Left ventricle myocardium inferior (tissue), 1 donor: Measurements from ENCODE around the gene STN1. TPM values are rescaled to one million over a fixed set of nuclear protein-coding genes. Genes with fewer than 3 reads are reported as not detected.

ENCODE experiments used
- DNase-seq: peaks from one replicate; pipeline ENCODE4 v3.0.0-alpha.2; 2020
- H3K27ac ChIP-seq: fragments of 200-600 bp; replicated peaks from 2 replicates; pipeline ENCODE4 v1.8.0; 2021
- H3K27me3 ChIP-seq: fragments of 200-600 bp; 2 replicates; pipeline ENCODE4 v1.8.0; 2021; ENCODE audit warnings: low read depth
- H3K36me3 ChIP-seq: fragments of 200-600 bp; 2 replicates; pipeline ENCODE4 v1.8.0; 2021
- H3K4me1 ChIP-seq: fragments of 200-600 bp; 2 replicates; pipeline ENCODE4 v1.8.0; 2021
- H3K4me3 ChIP-seq: fragments of 200-600 bp; 2 replicates; pipeline ENCODE4 v1.8.0; 2021; ENCODE audit warnings: mild to moderate bottlenecking, moderate library complexity
- H3K9me3 ChIP-seq: fragments of 200-600 bp; replicated peaks from 2 replicates; pipeline ENCODE4 v1.8.0; 2021
- intact Hi-C: fragments of 100-400 bp; cut with micrococcal nuclease; formaldehyde crosslinking; loops from one replicate; pipeline ENCODE4 v1.11.0; 2022
- total RNA-seq: library from RNA; stranded (reverse); fragmentation: NEBNext Ultra II Directional; extraction: Animal tissue kit (Norgen Biotek cat#: 25700); gene quantifications from one replicate; pipeline ENCODE4 v1.2.1, GENCODE V29; 2021
- TF ChIP-seq, protein P1 (sequence below): fragments of 200-600 bp; IDR thresholded peaks from 2 replicates; pipeline ENCODE4 v1.8.0; 2021; ENCODE audit warnings: antibody characterized with exemption, mild to moderate bottlenecking, borderline replicate concordance
- donor health status: DM: no; HTN: yes; CAD: no; lungs with severe emphysema.

Gene STN1
- total RNA-seq, 1 donor from 2014 or later: 30.7 TPM

DNA sequence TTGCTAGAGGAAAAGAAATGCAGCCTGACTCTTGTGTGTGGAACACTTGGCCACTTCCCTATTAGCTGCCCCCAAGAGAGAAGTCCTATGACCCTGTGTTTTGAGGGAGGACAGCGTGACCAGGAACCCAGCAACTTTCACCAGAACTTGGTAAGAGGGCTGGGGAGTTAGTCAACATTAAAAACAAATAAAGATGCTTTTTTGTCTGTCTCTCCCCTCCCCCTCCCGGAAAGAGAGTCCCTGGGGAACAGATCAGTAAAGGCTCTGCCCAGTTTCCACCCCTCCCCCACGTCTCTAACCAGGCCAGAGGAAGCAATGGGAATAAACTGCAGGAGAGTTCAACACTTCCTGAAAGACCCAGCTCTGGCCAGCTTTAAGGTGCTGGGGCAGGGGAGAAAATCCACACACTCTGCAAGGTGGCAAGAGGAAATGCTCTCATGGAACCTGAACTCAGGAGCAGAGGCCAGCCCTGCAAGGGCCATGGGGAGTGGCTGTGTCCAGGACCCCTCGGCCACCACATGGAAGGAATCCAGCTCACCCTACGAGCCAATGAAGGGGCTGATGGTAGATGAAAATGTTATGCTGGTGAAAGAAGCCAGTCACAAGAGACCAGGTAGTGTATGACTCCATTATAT, 84.1 kb downstream of the STN1 start:
- intact Hi-C loops: no loop called here
- TF ChIP-seq, protein P1, sequence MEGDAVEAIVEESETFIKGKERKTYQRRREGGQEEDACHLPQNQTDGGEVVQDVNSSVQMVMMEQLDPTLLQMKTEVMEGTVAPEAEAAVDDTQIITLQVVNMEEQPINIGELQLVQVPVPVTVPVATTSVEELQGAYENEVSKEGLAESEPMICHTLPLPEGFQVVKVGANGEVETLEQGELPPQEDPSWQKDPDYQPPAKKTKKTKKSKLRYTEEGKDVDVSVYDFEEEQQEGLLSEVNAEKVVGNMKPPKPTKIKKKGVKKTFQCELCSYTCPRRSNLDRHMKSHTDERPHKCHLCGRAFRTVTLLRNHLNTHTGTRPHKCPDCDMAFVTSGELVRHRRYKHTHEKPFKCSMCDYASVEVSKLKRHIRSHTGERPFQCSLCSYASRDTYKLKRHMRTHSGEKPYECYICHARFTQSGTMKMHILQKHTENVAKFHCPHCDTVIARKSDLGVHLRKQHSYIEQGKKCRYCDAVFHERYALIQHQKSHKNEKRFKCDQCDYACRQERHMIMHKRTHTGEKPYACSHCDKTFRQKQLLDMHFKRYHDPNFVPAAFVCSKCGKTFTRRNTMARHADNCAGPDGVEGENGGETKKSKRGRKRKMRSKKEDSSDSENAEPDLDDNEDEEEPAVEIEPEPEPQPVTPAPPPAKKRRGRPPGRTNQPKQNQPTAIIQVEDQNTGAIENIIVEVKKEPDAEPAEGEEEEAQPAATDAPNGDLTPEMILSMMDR: no peak
- DNase-seq: peak; percentile 67
- H3K36me3 ChIP-seq: no peaks in the 10 kb centered on the region
- H3K27me3 ChIP-seq: no peaks in the 10 kb centered on the region
- H3K9me3 ChIP-seq: peaks cover 5% of the 10 kb centered on the region
- H3K4me3 ChIP-seq: no peak overlapping the region
- H3K27ac ChIP-seq: peak overlapping the region; percentile 80
- peaks cover 83% of the 10 kb centered on the region for H3K4me1 ChIP-seq

DNA sequence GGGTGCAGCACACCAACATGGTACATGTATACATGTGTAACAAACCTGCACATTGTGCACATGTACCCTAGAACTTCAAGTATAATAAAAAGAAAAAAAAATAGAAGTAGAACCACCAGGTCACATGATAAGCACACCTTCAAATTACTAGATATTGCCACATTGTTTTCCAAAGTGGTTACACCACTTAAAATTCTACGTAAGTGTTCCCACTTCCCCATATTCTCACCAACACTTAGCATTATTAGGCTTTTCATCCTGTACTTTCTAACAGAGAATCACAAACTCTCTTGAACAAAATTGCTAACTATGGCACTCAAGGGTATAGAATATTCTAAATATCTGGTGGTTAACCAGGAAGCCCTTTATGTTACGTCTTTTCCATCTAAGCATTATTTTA, 85.2 kb downstream of the STN1 start:
- no peak for DNase-seq
- peaks cover 73% of the 10 kb centered on the region for H3K4me1 ChIP-seq
- intact Hi-C loops: no loop called here
- TF ChIP-seq, protein P1: no peak
- no peaks in the 10 kb centered on the region for H3K36me3 ChIP-seq
- H3K27ac ChIP-seq: peak overlapping the region; percentile 80
- no peaks in the 10 kb centered on the region for H3K27me3 ChIP-seq
- H3K4me3 ChIP-seq: no peak overlapping the region
- peaks cover 5% of the 10 kb centered on the region for H3K9me3 ChIP-seq

Other genes with a start within 250 kb of the STN1 start
- 34.4 TPM for gene SH3PXD2A, start 62.6 kb downstream of the STN1 start, total RNA-seq
- 36.1 TPM for gene SLK, start 49.0 kb upstream of the STN1 start, total RNA-seq
- gene COL17A1, start 167.7 kb upstream of the STN1 start, total RNA-seq: not detected
- gene SFR1, start 204.0 kb upstream of the STN1 start, total RNA-seq: 6.0 TPM